ENCODE data around the gene KCNJ16. TPM values are rescaled to one million over a fixed set of nuclear protein-coding genes. Genes with fewer than 3 reads are reported as not detected.

KCNJ16 gene
- total and polyA plus RNA-seq, 2 of the 13 experiments (the other 11 are each of a cell fraction or from before 2014, with no cell fraction given), result not detected

DNA sequence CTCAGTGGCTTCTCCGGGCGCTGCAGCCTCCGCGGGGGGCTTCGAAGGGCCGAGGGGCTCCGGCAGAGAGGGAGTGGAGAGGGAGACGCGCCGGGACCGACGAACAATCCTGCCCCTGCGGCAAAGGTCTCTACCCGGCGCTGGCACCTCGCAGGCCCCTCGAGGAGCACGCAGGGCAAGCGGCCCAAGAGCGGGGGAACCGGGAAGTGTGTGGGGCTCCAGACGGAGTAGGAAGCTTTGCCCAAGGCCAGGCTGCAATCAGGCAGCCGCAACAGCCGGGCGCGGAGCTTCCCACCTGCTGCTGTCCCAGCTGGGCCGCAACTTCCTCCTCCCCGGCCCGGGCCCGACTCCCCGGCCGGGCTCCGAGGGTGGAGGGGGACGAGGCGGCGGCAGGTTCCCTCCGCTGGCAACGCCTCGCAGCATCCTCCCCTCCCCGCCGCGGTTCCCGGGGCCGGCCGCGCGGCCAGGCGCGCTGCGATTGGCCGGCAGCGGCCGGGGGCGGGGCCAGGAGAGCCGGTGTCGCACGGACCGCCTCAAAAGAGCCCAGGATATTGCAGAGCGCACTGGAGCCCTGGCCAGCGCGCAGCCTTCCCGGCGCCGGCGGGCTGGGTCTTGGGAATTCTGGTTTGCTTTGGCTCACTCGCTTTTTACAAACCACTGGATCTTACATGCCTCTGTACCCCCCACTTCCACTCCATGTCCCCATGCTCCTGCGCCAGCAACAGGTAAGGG, 94.1 kb downstream of the KCNJ16 start, which contains the start of gene KCNJ2:
Gene KCNJ2 (plus strand): TSS at position 556 of the 732 bp plus-strand sequence. CDS start 5,508 bp downstream, outside the sequence.
- intact Hi-C loops (cut with micrococcal nuclease; ENCODE audit: unreplicated experiment), result no loop called here
- peak; percentile 45 for TF ChIP-seq HNRNPLL (IDR thresholded peaks at IDR 0.05; ENCODE audit: low read depth, low read length, poor library complexity, severe bottlenecking)
- TF ChIP-seq NCOR1 (IDR thresholded peaks at IDR 0.05; ENCODE audit: borderline replicate concordance, low read length), result no peak
- TF ChIP-seq, protein P1, sequence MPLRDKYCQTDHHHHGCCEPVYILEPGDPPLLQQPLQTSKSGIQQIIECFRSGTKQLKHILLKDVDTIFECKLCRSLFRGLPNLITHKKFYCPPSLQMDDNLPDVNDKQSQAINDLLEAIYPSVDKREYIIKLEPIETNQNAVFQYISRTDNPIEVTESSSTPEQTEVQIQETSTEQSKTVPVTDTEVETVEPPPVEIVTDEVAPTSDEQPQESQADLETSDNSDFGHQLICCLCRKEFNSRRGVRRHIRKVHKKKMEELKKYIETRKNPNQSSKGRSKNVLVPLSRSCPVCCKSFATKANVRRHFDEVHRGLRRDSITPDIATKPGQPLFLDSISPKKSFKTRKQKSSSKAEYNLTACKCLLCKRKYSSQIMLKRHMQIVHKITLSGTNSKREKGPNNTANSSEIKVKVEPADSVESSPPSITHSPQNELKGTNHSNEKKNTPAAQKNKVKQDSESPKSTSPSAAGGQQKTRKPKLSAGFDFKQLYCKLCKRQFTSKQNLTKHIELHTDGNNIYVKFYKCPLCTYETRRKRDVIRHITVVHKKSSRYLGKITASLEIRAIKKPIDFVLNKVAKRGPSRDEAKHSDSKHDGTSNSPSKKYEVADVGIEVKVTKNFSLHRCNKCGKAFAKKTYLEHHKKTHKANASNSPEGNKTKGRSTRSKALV (CRISPR knock-in tag; IDR thresholded peaks at IDR 0.05), result 0 out of 2 replicates have a peak, but pooled peaks have one; percentile 46
- TF ChIP-seq, protein P2, sequence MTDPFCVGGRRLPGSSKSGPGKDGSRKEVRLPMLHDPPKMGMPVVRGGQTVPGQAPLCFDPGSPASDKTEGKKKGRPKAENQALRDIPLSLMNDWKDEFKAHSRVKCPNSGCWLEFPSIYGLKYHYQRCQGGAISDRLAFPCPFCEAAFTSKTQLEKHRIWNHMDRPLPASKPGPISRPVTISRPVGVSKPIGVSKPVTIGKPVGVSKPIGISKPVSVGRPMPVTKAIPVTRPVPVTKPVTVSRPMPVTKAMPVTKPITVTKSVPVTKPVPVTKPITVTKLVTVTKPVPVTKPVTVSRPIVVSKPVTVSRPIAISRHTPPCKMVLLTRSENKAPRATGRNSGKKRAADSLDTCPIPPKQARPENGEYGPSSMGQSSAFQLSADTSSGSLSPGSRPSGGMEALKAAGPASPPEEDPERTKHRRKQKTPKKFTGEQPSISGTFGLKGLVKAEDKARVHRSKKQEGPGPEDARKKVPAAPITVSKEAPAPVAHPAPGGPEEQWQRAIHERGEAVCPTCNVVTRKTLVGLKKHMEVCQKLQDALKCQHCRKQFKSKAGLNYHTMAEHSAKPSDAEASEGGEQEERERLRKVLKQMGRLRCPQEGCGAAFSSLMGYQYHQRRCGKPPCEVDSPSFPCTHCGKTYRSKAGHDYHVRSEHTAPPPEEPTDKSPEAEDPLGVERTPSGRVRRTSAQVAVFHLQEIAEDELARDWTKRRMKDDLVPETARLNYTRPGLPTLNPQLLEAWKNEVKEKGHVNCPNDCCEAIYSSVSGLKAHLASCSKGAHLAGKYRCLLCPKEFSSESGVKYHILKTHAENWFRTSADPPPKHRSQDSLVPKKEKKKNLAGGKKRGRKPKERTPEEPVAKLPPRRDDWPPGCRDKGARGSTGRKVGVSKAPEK (CRISPR knock-in tag; IDR thresholded peaks at IDR 0.05; ENCODE audit: borderline replicate concordance), result no peak
- TF ChIP-seq SMC3 (IDR thresholded peaks at IDR 0.05; ENCODE audit: low read length), result no peak
- TF ChIP-seq, protein P3, sequence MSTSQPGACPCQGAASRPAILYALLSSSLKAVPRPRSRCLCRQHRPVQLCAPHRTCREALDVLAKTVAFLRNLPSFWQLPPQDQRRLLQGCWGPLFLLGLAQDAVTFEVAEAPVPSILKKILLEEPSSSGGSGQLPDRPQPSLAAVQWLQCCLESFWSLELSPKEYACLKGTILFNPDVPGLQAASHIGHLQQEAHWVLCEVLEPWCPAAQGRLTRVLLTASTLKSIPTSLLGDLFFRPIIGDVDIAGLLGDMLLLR (CRISPR knock-in tag; IDR thresholded peaks at IDR 0.05), result peak; percentile 24; the same call in 1 of the 2 replicates
- peak; percentile 58; the same call in 1 of the 2 replicates for TF ChIP-seq SP4 (CRISPR knock-in tag; IDR thresholded peaks at IDR 0.05)
- TF ChIP-seq POGZ (CRISPR knock-in tag; IDR thresholded peaks at IDR 0.05), result peak; percentile 25; the same call in 1 of the 2 replicates
- no peak for TF ChIP-seq ETV6 (CRISPR knock-in tag; conservative IDR thresholded peaks at IDR 0.05)
- TF ChIP-seq, protein P4, sequence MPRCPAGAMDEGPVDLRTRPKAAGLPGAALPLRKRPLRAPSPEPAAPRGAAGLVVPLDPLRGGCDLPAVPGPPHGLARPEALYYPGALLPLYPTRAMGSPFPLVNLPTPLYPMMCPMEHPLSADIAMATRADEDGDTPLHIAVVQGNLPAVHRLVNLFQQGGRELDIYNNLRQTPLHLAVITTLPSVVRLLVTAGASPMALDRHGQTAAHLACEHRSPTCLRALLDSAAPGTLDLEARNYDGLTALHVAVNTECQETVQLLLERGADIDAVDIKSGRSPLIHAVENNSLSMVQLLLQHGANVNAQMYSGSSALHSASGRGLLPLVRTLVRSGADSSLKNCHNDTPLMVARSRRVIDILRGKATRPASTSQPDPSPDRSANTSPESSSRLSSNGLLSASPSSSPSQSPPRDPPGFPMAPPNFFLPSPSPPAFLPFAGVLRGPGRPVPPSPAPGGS (CRISPR knock-in tag; IDR thresholded peaks at IDR 0.05), result 0 out of 2 replicates have a peak, but pooled peaks have one; percentile 38
- TF ChIP-seq, protein P5, sequence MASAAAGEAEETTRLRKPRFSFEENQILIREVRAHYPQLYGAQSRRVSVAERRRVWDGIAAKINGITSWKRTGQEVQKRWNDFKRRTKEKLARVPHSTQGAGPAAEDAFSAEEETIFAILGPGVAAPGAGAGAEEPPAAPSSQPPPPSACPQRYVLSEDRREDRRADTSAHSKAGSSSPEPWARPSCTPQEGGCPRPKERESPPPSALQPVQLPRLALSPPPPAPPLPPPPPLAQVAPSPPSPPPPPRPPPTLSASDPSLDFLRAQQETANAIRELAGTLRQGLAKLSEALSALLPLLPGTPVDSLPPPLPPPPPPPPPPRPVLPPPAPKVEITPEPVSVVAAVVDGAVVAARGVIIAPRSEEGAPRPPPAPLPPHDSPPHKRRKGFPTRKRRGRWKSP (CRISPR knock-in tag; IDR thresholded peaks at IDR 0.05), result 0 out of 2 replicates have a peak, but pooled peaks have one; percentile 18
- TF ChIP-seq MAZ (IDR thresholded peaks at IDR 0.05; ENCODE audit: borderline replicate concordance, low read depth, low read length), result no peak
- TF ChIP-seq MAZ (CRISPR knock-in tag; IDR thresholded peaks at IDR 0.05; ENCODE audit: low read depth), result peak; percentile 21; the same call in 1 of the 2 replicates
- peak; percentile 40; the same call in 1 of the 2 replicates for TF ChIP-seq GABPB1 (CRISPR knock-in tag; IDR thresholded peaks at IDR 0.05)
- no peak for TF ChIP-seq REPIN1 (CRISPR knock-in tag; IDR thresholded peaks at IDR 0.05; ENCODE audit: borderline replicate concordance, low read depth)

More for the DNA sequence above, 94.1 kb downstream of the KCNJ16 start, which contains the start of gene KCNJ2:
- FAIRE-seq (no peak), ATAC-seq (peak; percentile 99), DNase-seq (ENCODE audit: low spot score) (peak; percentile 3)
- Histone ChIP-seq H3K27ac (ENCODE audit: extremely low read length, insufficient read depth, low read length) (no peak within 1 kb of the TSS), H2AFZ (ENCODE audit: low read length) (no peak within 1 kb of the TSS), H3K4me1 (ENCODE audit: insufficient read depth, low read length) (peaks cover 6% of the 10 kb centered on the region), H3K79me2 (ENCODE audit: insufficient read depth, low read length) (no peaks in the 10 kb centered on the region), H3K4me3 (replicated peaks in 1 of 3; ENCODE audit: insufficient read depth in 1 of 3, low read depth in 2 of 3, low read length in 3 of 3) (peak within 1 kb of the TSS in 2 of 3 experiments; percentile 38 to 64; a peak in 3 of 6 replicates), H3K9me3 (ENCODE audit: low read length) (no peaks in the 10 kb centered on the region), H3K4me2 (ENCODE audit: low read depth, low read length) (peak within 1 kb of the TSS; percentile 75), H4K20me1 (ENCODE audit: insufficient read depth, low read length) (no peaks in the 10 kb centered on the region), H3K27me3 (ENCODE audit: control insufficient read depth in 1 of 2, insufficient read depth in 2 of 2, low read length in 2 of 2) (peaks cover 0 to 34% of the 10 kb centered on the region in 2 experiments; a peak in 3 of 5 replicates), H3K9ac (ENCODE audit: insufficient read depth, low read depth, low read length) (no peak within 1 kb of the TSS), H3K36me3 (replicated peaks in 1 of 2; ENCODE audit: control insufficient read depth in 1 of 2, insufficient read depth in 2 of 2, low read length in 2 of 2) (no peaks in the 10 kb centered on the region)
- ChIA-PET POLR2A (no interaction called here), CTCF (ENCODE audit: low intra/inter-chr PET ratio, low total read pairs) (no interaction called here)
- in situ Hi-C loops (cut with HindIII; ENCODE audit: extremely low pct_ligation_motif_present, low pct_unique_long_range_greater_than_20kb), result no loop called here
- no TSS peak for BruUV-seq (replicated peaks)
- WGBS (ENCODE audit: low lambda C conversion rate), result 7% methylated on average over 15 of the region's 67 CpGs

Data from HepG2 (cell line).